Esophagus muscularis mucosa (tissue), 4 donors: Measurements from ENCODE around the gene MCUR1. TPM values are rescaled to one million over a fixed set of nuclear protein-coding genes. Genes with fewer than 3 reads are reported as not detected.
"Not testable (repeated sequence)": the region's sequence is repeated elsewhere in the genome, so short reads cannot be mapped to it uniquely, and the experiment has no call there.

ENCODE experiments used
- DNase-seq: peaks from one replicate; pipeline ENCODE4 v3.0.0-alpha.2; 2017; ENCODE audit errors: extremely low spot score
- H3K27ac ChIP-seq, 4 donors: fragments of 200-600 bp; sonication (generic); replicated peaks in 1 of 4; 1 replicate in 3 of 4; 2 replicates in 1 of 4; pipeline ENCODE4 v1.5.1; 2016 to 2019; ENCODE audit warnings: mild to moderate bottlenecking in 1 of 4
- H3K27me3 ChIP-seq, 4 donors: fragments of 200-600 bp; sonication (generic); one replicate each; pipeline versions ENCODE4 v1.5.1 to v1.6.0; 2016 to 2019
- H3K36me3 ChIP-seq, 4 donors: fragments of 200-600 bp; sonication (generic); one replicate each; pipeline ENCODE4 v1.5.1; 2016 to 2019
- H3K4me1 ChIP-seq, 4 donors: fragments of 200-600 bp; sonication (generic); one replicate each; pipeline ENCODE4 v1.5.1; 2016 to 2019
- H3K4me3 ChIP-seq, 4 donors: fragments of 200-600 bp; sonication (generic); 1 replicate in 2 of 4; 2 replicates in 2 of 4; pipeline ENCODE4 v1.5.1; 2016 to 2019; ENCODE audit warnings: mild to moderate bottlenecking in 4 of 4, moderate library complexity in 1 of 4
- H3K9me3 ChIP-seq, 4 donors: fragments of 200-600 bp; sonication (generic); 1 replicate in 3 of 4; 2 replicates in 1 of 4; pipeline ENCODE4 v1.5.1; 2016 to 2019
- EP300 ChIP-seq: sonication (generic); formaldehyde crosslinking; IDR thresholded peaks from one replicate; pipeline ENCODE4 v1.6.1; 2017; ENCODE audit warnings: antibody characterized with exemption
- POLR2A ChIP-seq: fragments of 450-650 bp; IDR thresholded peaks from one replicate; pipeline ENCODE4 v1.6.1; 2017; ENCODE audit warnings: antibody characterized with exemption, moderate library complexity, mild to moderate bottlenecking, low read depth
- POLR2AphosphoS5 ChIP-seq, 2 donors: sonication (generic); formaldehyde crosslinking; IDR thresholded peaks; one replicate each; pipeline ENCODE4 v1.6.1; 2017; ENCODE audit warnings: antibody characterized with exemption in 2 of 2
- WGBS: methylation state at CpG from one replicate; pipeline ENCODE4 v1.1.5; 2018; 5-methylcytosine and 5-hydroxymethylcytosine counted together
- intact Hi-C: fragments of 100-400 bp; cut with DNase I; formaldehyde crosslinking; loops from one replicate; pipeline ENCODE4 v1.15.1; 2023
- total RNA-seq, 4 donors: library from RNA; depleted of rRNA; stranded (reverse); fragments of >200 nt; gene quantifications; one replicate each; pipeline versions ENCODE4 v1.1.0 to v1.2.1, GENCODE V29; 2016
- TF ChIP-seq, protein P1 (sequence below), 3 experiments: fragments of 200-600 bp in 2 of 3; fragments of 450-650 bp in 1 of 3; sonication (generic) in 2 of 3; IDR thresholded peaks; one replicate each; pipeline ENCODE4 v1.5.1; 2017 to 2019; ENCODE audit warnings: antibody characterized with exemption in 3 of 3, mild to moderate bottlenecking in 2 of 3, moderate library complexity in 1 of 3

The MCUR1 gene
- total RNA-seq, 4 donors from 2014 or later, result 7.8 to 19.1 (median 17.9) TPM

GRCh38 chr6:13831615-13832014 is 17.3 kb upstream of the MCUR1 start:
- H3K9me3 ChIP-seq, result no peaks in the 10 kb centered on the region
- intact Hi-C loops, result no loop called here
- no peaks in the 10 kb centered on the region for H3K4me1 ChIP-seq
- H3K27ac ChIP-seq, result no peak overlapping the region
- H3K36me3 ChIP-seq, result no peaks in the 10 kb centered on the region
- no peaks in the 10 kb centered on the region for H3K27me3 ChIP-seq
- H3K4me3 ChIP-seq, result no peak overlapping the region
- WGBS, result 86% methylated on average over 7 of the region's 7 CpGs
- DNase-seq, result no peak
- TF ChIP-seq POLR2AphosphoS5 (IDR thresholded peaks at IDR 0.05), result no peak
- no peak for TF ChIP-seq EP300
- TF ChIP-seq, protein P1, sequence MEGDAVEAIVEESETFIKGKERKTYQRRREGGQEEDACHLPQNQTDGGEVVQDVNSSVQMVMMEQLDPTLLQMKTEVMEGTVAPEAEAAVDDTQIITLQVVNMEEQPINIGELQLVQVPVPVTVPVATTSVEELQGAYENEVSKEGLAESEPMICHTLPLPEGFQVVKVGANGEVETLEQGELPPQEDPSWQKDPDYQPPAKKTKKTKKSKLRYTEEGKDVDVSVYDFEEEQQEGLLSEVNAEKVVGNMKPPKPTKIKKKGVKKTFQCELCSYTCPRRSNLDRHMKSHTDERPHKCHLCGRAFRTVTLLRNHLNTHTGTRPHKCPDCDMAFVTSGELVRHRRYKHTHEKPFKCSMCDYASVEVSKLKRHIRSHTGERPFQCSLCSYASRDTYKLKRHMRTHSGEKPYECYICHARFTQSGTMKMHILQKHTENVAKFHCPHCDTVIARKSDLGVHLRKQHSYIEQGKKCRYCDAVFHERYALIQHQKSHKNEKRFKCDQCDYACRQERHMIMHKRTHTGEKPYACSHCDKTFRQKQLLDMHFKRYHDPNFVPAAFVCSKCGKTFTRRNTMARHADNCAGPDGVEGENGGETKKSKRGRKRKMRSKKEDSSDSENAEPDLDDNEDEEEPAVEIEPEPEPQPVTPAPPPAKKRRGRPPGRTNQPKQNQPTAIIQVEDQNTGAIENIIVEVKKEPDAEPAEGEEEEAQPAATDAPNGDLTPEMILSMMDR (IDR thresholded peaks at IDR 0.05), result no peak
- TF ChIP-seq POLR2A, result no peak

- no peaks in the 10 kb centered on the region for H3K27me3 ChIP-seq
- no peaks in the 10 kb centered on the region for H3K4me1 ChIP-seq
- H3K4me3 ChIP-seq, result no peak overlapping the region
- 93% methylated on average over 4 of the region's 4 CpGs for WGBS
- intact Hi-C loops, result no loop called here
- no peak overlapping the region for H3K27ac ChIP-seq
- TF ChIP-seq EP300 (no peak), POLR2A (no peak), POLR2AphosphoS5 (IDR thresholded peaks at IDR 0.05) (no peak)
- TF ChIP-seq, protein P1 (IDR thresholded peaks at IDR 0.05), result no peak
- no peaks in the 10 kb centered on the region for H3K9me3 ChIP-seq
- H3K36me3 ChIP-seq, result no peaks in the 10 kb centered on the region
- DNase-seq, result no peak
These were observed 16.4 kb upstream of the MCUR1 start for GRCh38 chr6:13830803-13831202.

- WGBS, result 93% methylated on average over 5 of the region's 5 CpGs
- H3K9me3 ChIP-seq, H3K4me3 ChIP-seq, H3K27ac ChIP-seq, DNase-seq, H3K27me3 ChIP-seq, H3K36me3 ChIP-seq, intact Hi-C loops, H3K4me1 ChIP-seq: not testable (repeated sequence)
These were observed 15.1 kb upstream of the MCUR1 start for GRCh38 chr6:13829419-13829818.

- H3K36me3 ChIP-seq, intact Hi-C loops, H3K4me3 ChIP-seq, H3K27ac ChIP-seq, DNase-seq, H3K27me3 ChIP-seq, H3K9me3 ChIP-seq, H3K4me1 ChIP-seq: not testable (repeated sequence)
- 93% methylated on average over 11 of the region's 11 CpGs for WGBS
These were observed 14.4 kb upstream of the MCUR1 start for GRCh38 chr6:13828656-13829301.

- intact Hi-C loops, result no loop called here
- no peak overlapping the region for H3K4me3 ChIP-seq
- no peaks in the 10 kb centered on the region for H3K9me3 ChIP-seq
- TF ChIP-seq EP300, result no peak
- TF ChIP-seq, protein P1 (IDR thresholded peaks at IDR 0.05), result no peak
- TF ChIP-seq POLR2AphosphoS5 (IDR thresholded peaks at IDR 0.05), result no peak
- no peak for TF ChIP-seq POLR2A
- WGBS, result 75% methylated on average over 2 of the region's 2 CpGs
- DNase-seq, result no peak
- H3K27me3 ChIP-seq, result no peaks in the 10 kb centered on the region
- no peaks in the 10 kb centered on the region for H3K4me1 ChIP-seq
- no peak overlapping the region for H3K27ac ChIP-seq
- H3K36me3 ChIP-seq, result no peaks in the 10 kb centered on the region
These were observed 12.7 kb upstream of the MCUR1 start for GRCh38 chr6:13827032-13827431.

DNA sequence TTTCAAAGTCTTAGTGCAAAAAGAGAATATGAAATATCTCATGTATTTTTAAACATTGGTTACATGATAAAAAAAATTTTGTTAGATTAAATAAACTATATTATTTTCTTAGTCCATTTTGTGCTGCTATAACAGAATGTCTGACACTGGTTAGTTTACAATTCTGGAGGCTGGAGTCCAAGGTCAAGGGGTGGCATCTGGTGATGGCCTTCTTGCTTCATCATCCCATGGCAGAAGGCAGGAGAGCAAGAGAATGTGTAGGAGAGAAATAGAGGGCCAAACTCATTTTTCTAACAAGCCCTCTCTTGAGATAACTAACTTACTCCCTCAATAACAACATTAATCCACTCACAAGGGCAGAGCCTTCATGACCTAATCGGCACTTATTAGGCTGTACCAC is 11.5 kb upstream of the MCUR1 start:
- TF ChIP-seq, protein P1 (IDR thresholded peaks at IDR 0.05), result no peak
- TF ChIP-seq POLR2AphosphoS5 (IDR thresholded peaks at IDR 0.05), result no peak
- no peak for TF ChIP-seq EP300
- no peak for TF ChIP-seq POLR2A
- H3K9me3 ChIP-seq, result no peaks in the 10 kb centered on the region
- no peaks in the 10 kb centered on the region for H3K27me3 ChIP-seq
- H3K4me3 ChIP-seq, result no peak overlapping the region
- no peaks in the 10 kb centered on the region for H3K36me3 ChIP-seq
- no peak overlapping the region for H3K27ac ChIP-seq
- DNase-seq, result no peak
- WGBS, result 95% methylated on average over 1 of the region's 1 CpG
- intact Hi-C loops, result no loop called here
- no peaks in the 10 kb centered on the region for H3K4me1 ChIP-seq
